HL-60/S4 (cell line): ENCODE measurements around the gene AUTS2.
"Not testable (repeated sequence)": the region's sequence is repeated elsewhere in the genome, so short reads cannot be mapped to it uniquely, and the experiment has no call there.

ENCODE experiments used
- in situ Hi-C: fragments of 300-500 bp; cut with MboI; formaldehyde crosslinking; loops from 2 replicates; pipeline ENCODE4 v1.14.3; 2022; ENCODE audit warnings: low sequenced_read_pairs

Gene AUTS2

GRCh38 chr7:69782917-69783684 lies 184.8 kb downstream of the AUTS2 start:
- in situ Hi-C loops, result no loop called here

GRCh38 chr7:69786130-69786529 lies 187.9 kb downstream of the AUTS2 start:
- in situ Hi-C loops, result not testable (repeated sequence)

GRCh38 chr7:69786730-69787395 lies 188.6 kb downstream of the AUTS2 start:
- in situ Hi-C loops, result no loop called here

- in situ Hi-C loops, result no loop called here
Observed at GRCh38 chr7:69787736-69788431, 189.6 kb downstream of the AUTS2 start.

GRCh38 chr7:69789563-69789962 lies 191.3 kb downstream of the AUTS2 start:
- in situ Hi-C loops, result no loop called here

- in situ Hi-C loops, result no loop called here
Observed at GRCh38 chr7:69790977-69791724, 192.9 kb downstream of the AUTS2 start.

GRCh38 chr7:69791739-69792138 lies 193.5 kb downstream of the AUTS2 start:
- in situ Hi-C loops, result no loop called here

- in situ Hi-C loops, result no loop called here
Observed at GRCh38 chr7:69795932-69796331, 197.7 kb downstream of the AUTS2 start.

GRCh38 chr7:69796416-69796815 lies 198.1 kb downstream of the AUTS2 start:
- in situ Hi-C loops, result no loop called here

GRCh38 chr7:69799048-69799697 lies 200.9 kb downstream of the AUTS2 start:
- in situ Hi-C loops, result no loop called here

GRCh38 chr7:69799990-69800389 lies 201.7 kb downstream of the AUTS2 start:
- in situ Hi-C loops, result no loop called here

- in situ Hi-C loops, result no loop called here
Observed at GRCh38 chr7:69800495-69800894, 202.2 kb downstream of the AUTS2 start.

GRCh38 chr7:69801729-69802682 lies 203.7 kb downstream of the AUTS2 start:
- in situ Hi-C loops, result no loop called here

- in situ Hi-C loops, result no loop called here
Observed at GRCh38 chr7:69803699-69804516, 205.6 kb downstream of the AUTS2 start.

- in situ Hi-C loops, result no loop called here
Observed at GRCh38 chr7:69804962-69805361, 206.7 kb downstream of the AUTS2 start.

GRCh38 chr7:69808391-69808790 lies 210.1 kb downstream of the AUTS2 start:
- in situ Hi-C loops, result no loop called here

- in situ Hi-C loops, result no loop called here
Observed at GRCh38 chr7:69811476-69812308, 213.4 kb downstream of the AUTS2 start.

- in situ Hi-C loops, result no loop called here
Observed at GRCh38 chr7:69812756-69813155, 214.5 kb downstream of the AUTS2 start.
